ENCODE data around the gene MTA1.

GRCh38 chr14:105427936-105428485, 8.4 kb downstream of the MTA1 start:
- TF ChIP-seq, protein P1, sequence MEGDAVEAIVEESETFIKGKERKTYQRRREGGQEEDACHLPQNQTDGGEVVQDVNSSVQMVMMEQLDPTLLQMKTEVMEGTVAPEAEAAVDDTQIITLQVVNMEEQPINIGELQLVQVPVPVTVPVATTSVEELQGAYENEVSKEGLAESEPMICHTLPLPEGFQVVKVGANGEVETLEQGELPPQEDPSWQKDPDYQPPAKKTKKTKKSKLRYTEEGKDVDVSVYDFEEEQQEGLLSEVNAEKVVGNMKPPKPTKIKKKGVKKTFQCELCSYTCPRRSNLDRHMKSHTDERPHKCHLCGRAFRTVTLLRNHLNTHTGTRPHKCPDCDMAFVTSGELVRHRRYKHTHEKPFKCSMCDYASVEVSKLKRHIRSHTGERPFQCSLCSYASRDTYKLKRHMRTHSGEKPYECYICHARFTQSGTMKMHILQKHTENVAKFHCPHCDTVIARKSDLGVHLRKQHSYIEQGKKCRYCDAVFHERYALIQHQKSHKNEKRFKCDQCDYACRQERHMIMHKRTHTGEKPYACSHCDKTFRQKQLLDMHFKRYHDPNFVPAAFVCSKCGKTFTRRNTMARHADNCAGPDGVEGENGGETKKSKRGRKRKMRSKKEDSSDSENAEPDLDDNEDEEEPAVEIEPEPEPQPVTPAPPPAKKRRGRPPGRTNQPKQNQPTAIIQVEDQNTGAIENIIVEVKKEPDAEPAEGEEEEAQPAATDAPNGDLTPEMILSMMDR (IDR thresholded peaks at IDR 0.05), result no peak
- no peak for TF ChIP-seq POLR2A (IDR thresholded peaks at IDR 0.05)

Data from adrenal gland (tissue), 5 donors.